ENCODE results near the gene PEX11B. TPM values are rescaled to one million over a fixed set of nuclear protein-coding genes. Genes with fewer than 3 reads are reported as not detected.

The PEX11B gene
- total RNA-seq, 1 experiment from 2014 or later = 27.4 TPM

DNA sequence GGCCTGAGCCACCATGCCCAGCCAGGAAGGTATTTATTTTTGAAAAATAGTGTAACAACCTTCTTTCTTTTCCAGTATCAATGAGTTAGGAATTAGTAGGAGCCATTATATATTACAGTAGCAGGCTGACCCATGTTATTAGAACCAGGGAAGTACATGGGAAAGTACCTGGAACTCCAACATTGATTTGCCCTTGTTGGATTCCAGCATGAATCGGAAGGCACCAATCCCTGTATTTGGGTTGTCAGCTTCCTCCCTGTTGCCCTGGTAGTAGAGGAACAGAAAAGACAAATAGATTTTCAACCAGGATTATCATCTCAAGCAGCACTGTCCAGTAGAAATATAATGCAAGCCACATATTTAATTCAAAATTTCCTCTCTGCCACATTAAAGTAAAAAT, 18.9 kb upstream of the PEX11B start:
- Histone ChIP-seq H3K36me3 (ENCODE audit: control insufficient read depth, insufficient read depth, low read length) (peaks cover 11% of the 10 kb centered on the region), H3K4me3 (ENCODE audit: low read depth in 2 of 2, low read length in 2 of 2) (no peak overlapping the region), H3K27ac (ENCODE audit: low read length) (no peak overlapping the region), H3K27me3 (ENCODE audit: control insufficient read depth, insufficient read depth, low read length) (no peaks in the 10 kb centered on the region), H3K4me1 (ENCODE audit: control insufficient read depth, insufficient read depth, low read length) (no peaks in the 10 kb centered on the region), H3K9me3 (ENCODE audit: control insufficient read depth, insufficient read depth, low read depth, low read length) (no peaks in the 10 kb centered on the region)
- POLR2A ChIA-PET = no interaction called here
- no TSS peak for BruUV-seq (replicated peaks)
- TF ChIP-seq, protein P1, sequence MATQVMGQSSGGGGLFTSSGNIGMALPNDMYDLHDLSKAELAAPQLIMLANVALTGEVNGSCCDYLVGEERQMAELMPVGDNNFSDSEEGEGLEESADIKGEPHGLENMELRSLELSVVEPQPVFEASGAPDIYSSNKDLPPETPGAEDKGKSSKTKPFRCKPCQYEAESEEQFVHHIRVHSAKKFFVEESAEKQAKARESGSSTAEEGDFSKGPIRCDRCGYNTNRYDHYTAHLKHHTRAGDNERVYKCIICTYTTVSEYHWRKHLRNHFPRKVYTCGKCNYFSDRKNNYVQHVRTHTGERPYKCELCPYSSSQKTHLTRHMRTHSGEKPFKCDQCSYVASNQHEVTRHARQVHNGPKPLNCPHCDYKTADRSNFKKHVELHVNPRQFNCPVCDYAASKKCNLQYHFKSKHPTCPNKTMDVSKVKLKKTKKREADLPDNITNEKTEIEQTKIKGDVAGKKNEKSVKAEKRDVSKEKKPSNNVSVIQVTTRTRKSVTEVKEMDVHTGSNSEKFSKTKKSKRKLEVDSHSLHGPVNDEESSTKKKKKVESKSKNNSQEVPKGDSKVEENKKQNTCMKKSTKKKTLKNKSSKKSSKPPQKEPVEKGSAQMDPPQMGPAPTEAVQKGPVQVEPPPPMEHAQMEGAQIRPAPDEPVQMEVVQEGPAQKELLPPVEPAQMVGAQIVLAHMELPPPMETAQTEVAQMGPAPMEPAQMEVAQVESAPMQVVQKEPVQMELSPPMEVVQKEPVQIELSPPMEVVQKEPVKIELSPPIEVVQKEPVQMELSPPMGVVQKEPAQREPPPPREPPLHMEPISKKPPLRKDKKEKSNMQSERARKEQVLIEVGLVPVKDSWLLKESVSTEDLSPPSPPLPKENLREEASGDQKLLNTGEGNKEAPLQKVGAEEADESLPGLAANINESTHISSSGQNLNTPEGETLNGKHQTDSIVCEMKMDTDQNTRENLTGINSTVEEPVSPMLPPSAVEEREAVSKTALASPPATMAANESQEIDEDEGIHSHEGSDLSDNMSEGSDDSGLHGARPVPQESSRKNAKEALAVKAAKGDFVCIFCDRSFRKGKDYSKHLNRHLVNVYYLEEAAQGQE (IDR thresholded peaks at IDR 0.05; ENCODE audit: insufficient read depth in 1 of 2, low read depth in 2 of 2, low read length in 1 of 2) = no peak
- TF ChIP-seq TCF7L2 (IDR thresholded peaks at IDR 0.05; ENCODE audit: low read depth, low read length) = no peak
- no peak for TF ChIP-seq POLR2AphosphoS5 (IDR thresholded peaks at IDR 0.05; ENCODE audit: low read depth, low read length)
- TF ChIP-seq, protein P2, sequence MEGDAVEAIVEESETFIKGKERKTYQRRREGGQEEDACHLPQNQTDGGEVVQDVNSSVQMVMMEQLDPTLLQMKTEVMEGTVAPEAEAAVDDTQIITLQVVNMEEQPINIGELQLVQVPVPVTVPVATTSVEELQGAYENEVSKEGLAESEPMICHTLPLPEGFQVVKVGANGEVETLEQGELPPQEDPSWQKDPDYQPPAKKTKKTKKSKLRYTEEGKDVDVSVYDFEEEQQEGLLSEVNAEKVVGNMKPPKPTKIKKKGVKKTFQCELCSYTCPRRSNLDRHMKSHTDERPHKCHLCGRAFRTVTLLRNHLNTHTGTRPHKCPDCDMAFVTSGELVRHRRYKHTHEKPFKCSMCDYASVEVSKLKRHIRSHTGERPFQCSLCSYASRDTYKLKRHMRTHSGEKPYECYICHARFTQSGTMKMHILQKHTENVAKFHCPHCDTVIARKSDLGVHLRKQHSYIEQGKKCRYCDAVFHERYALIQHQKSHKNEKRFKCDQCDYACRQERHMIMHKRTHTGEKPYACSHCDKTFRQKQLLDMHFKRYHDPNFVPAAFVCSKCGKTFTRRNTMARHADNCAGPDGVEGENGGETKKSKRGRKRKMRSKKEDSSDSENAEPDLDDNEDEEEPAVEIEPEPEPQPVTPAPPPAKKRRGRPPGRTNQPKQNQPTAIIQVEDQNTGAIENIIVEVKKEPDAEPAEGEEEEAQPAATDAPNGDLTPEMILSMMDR (IDR thresholded peaks at IDR 0.05) = no peak
- no peak for TF ChIP-seq SIN3A (IDR thresholded peaks at IDR 0.05; ENCODE audit: borderline replicate concordance, insufficient read depth, low read depth, low read length)
- CTCF ChIA-PET = no interaction called here
- intact Hi-C loops (cut with micrococcal nuclease; ENCODE audit: unreplicated experiment) (no loop called here), in situ Hi-C loops (cut with HindIII; ENCODE audit: low pct_unique_long_range_greater_than_20kb, low sequenced_read_pairs) (no loop called here)
- ATAC-seq (no peak), DNase-seq (ENCODE audit: low read depth, low spot score) (no peak)

DNA sequence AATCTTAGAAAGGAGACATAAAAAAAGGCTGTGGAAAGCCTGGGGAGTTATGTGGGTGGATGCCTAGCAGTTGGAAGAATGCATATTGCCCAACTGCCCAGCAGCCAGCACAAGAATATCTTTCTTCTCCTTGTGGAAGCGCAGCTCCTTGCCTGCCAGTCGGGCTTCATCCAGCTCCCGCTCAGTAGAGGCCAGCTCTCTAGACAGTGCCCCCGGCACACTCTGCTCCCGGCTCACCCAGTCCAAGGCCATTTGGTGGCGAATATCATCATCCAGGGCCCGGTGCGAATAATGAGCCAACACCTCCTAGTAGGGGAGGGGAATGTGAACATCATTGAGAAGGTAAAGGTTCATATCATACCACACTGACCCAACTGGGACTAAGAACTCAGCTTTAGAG, 17.7 kb upstream of the PEX11B start:
- no peak for DNase-seq (ENCODE audit: low read depth, low spot score)
- TF ChIP-seq, protein P2 (IDR thresholded peaks at IDR 0.05) = no peak
- TF ChIP-seq SIN3A (IDR thresholded peaks at IDR 0.05; ENCODE audit: borderline replicate concordance, insufficient read depth, low read depth, low read length) (no peak), POLR2AphosphoS5 (IDR thresholded peaks at IDR 0.05; ENCODE audit: low read depth, low read length) (no peak)
- TF ChIP-seq, protein P1 (IDR thresholded peaks at IDR 0.05; ENCODE audit: insufficient read depth in 1 of 2, low read depth in 2 of 2, low read length in 1 of 2) = no peak
- Histone ChIP-seq H3K36me3 (ENCODE audit: control insufficient read depth, insufficient read depth, low read length) (peaks cover 11% of the 10 kb centered on the region), H3K27me3 (ENCODE audit: control insufficient read depth, insufficient read depth, low read length) (no peaks in the 10 kb centered on the region), H3K9me3 (ENCODE audit: control insufficient read depth, insufficient read depth, low read depth, low read length) (no peaks in the 10 kb centered on the region), H3K4me3 (ENCODE audit: low read depth in 2 of 2, low read length in 2 of 2) (no peak overlapping the region), H3K4me1 (ENCODE audit: control insufficient read depth, insufficient read depth, low read length) (no peaks in the 10 kb centered on the region), H3K27ac (ENCODE audit: low read length) (no peak overlapping the region)
- POLR2A ChIA-PET = no interaction called here
- BruUV-seq (replicated peaks) = no TSS peak
- CTCF ChIA-PET = no interaction called here
- in situ Hi-C loops (cut with HindIII; ENCODE audit: low pct_unique_long_range_greater_than_20kb, low sequenced_read_pairs) (no loop called here), intact Hi-C loops (cut with micrococcal nuclease; ENCODE audit: unreplicated experiment) (no loop called here)
- ATAC-seq = 0 out of 2 replicates have a peak, but pooled peaks have one; percentile 26
